CD8-positive, alpha-beta memory T cell (primary cell): Measurements from ENCODE around the gene WAS. TPM values are rescaled to one million over a fixed set of nuclear protein-coding genes. Genes with fewer than 3 reads are reported as not detected.
"Not testable (repeated sequence)": the region's sequence is repeated elsewhere in the genome, so short reads cannot be mapped to it uniquely, and the experiment has no call there.

Source experiments
- CTCF ChIA-PET: fragments of 350-600 bp; sonication (Branson Sonifier 250); formaldehyde crosslinking; loops from one replicate; lab custom pipeline; 2021; ENCODE audit warnings: antibody characterized with exemption; lab: Charles Lee
- POLR2A ChIA-PET: fragments of 350-600 bp; sonication (Branson Sonifier 250); formaldehyde crosslinking; loops from one replicate; lab custom pipeline; 2021; ENCODE audit warnings: antibody characterized with exemption; lab: Charles Lee
- DNase-seq, 5 donors: peaks; one replicate each; pipeline versions ENCODE4 v3.0.0 to v3.0.0-alpha.2; 2020 to 2022; ENCODE audit warnings: mixed read lengths in 1 of 5
- H3K27ac ChIP-seq: one replicate; pipeline ENCODE4 v1.7.0; 2013; ENCODE audit warnings: low read depth, mild to moderate bottlenecking, low read length, moderate library complexity
- H3K27me3 ChIP-seq: 2 replicates; pipeline ENCODE4 v1.7.0; 2013; ENCODE audit warnings: low read length, mild to moderate bottlenecking; ENCODE audit not compliant: insufficient read depth, poor library complexity, severe bottlenecking
- H3K36me3 ChIP-seq: 2 replicates; pipeline ENCODE4 v1.7.0; 2013; ENCODE audit warnings: mild to moderate bottlenecking, low read length, moderate library complexity; ENCODE audit not compliant: insufficient read depth
- H3K4me1 ChIP-seq: 2 replicates; pipeline ENCODE4 v1.7.0; 2013; ENCODE audit warnings: mild to moderate bottlenecking, low read length, moderate library complexity; ENCODE audit not compliant: insufficient read depth
- H3K4me3 ChIP-seq: 2 replicates; pipeline ENCODE4 v1.7.0; 2013; ENCODE audit warnings: mild to moderate bottlenecking, low read length
- H3K9me3 ChIP-seq: 2 replicates; pipeline ENCODE4 v1.7.0; 2013; ENCODE audit warnings: mild to moderate bottlenecking, low read length
- H3K27ac Mint-ChIP-seq, 8 donors: one replicate each; pipeline ENCODE4 v1.8.0; 2020 to 2021; ENCODE audit warnings: mixed read lengths in 8 of 8, mild to moderate bottlenecking in 6 of 8, inconsistent platforms in 3 of 8, moderate library complexity in 3 of 8
- H3K27me3 Mint-ChIP-seq, 2 donors: one replicate each; pipeline ENCODE4 v1.8.0; 2020 to 2021; ENCODE audit warnings: mixed read lengths in 2 of 2, mild to moderate bottlenecking in 1 of 2, moderate library complexity in 1 of 2
- H3K36me3 Mint-ChIP-seq, 3 donors: one replicate each; pipeline ENCODE4 v1.8.0; 2020 to 2021; ENCODE audit warnings: mixed read lengths in 3 of 3, inconsistent platforms in 1 of 3, mild to moderate bottlenecking in 1 of 3
- H3K4me1 Mint-ChIP-seq, 3 donors: one replicate each; pipeline ENCODE4 v1.8.0; 2020 to 2021; ENCODE audit warnings: mixed read lengths in 3 of 3, inconsistent platforms in 1 of 3, mild to moderate bottlenecking in 1 of 3
- H3K4me3 Mint-ChIP-seq, 7 donors: one replicate each; pipeline ENCODE4 v1.8.0; 2020 to 2021; ENCODE audit warnings: mixed read lengths in 7 of 7, mild to moderate bottlenecking in 6 of 7, moderate library complexity in 4 of 7, inconsistent platforms in 2 of 7
- H3K9me3 Mint-ChIP-seq, 5 donors: one replicate each; pipeline ENCODE4 v1.8.0; 2020 to 2022; ENCODE audit warnings: mixed read lengths in 5 of 5, mild to moderate bottlenecking in 3 of 5, moderate library complexity in 2 of 5, inconsistent platforms in 1 of 5
- polyA plus RNA-seq: library from polyadenylated mRNA; unstranded; fragments of 300-500 nt; fragmentation: Illumina TruSeq; gene quantifications from one replicate; pipeline ENCODE4 v1.2.3, GENCODE V29; 2021
- total RNA-seq, 2 experiments: library from RNA; stranded (reverse); gene quantifications; one replicate each; pipeline ENCODE4 v1.2.3, GENCODE V29; 2021

The WAS gene
- total RNA-seq: 10 to 100 TPM; 81.9 to 84.0 TPM
- 33.5 TPM for polyA plus RNA-seq

DNA sequence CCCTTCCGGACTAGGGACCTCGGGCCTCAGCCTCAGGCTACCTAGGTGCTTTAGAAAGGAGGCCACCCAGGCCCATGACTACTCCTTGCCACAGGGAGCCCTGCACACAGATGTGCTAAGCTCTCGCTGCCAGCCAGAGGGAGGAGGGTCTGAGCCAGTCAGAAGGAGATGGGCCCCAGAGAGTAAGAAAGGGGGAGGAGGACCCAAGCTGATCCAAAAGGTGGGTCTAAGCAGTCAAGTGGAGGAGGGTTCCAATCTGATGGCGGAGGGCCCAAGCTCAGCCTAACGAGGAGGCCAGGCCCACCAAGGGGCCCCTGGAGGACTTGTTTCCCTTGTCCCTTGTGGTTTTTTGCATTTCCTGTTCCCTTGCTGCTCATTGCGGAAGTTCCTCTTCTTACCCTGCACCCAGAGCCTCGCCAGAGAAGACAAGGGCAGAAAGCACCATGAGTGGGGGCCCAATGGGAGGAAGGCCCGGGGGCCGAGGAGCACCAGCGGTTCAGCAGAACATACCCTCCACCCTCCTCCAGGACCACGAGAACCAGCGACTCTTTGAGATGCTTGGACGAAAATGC, at the start of gene WAS:
WAS (plus strand) TSS at position 389 of the 572 bp plus-strand sequence; CDS start at position 444, 55 bp downstream.
- H3K4me1 ChIP-seq: peaks cover 36% of the 10 kb centered on the region

DNA sequence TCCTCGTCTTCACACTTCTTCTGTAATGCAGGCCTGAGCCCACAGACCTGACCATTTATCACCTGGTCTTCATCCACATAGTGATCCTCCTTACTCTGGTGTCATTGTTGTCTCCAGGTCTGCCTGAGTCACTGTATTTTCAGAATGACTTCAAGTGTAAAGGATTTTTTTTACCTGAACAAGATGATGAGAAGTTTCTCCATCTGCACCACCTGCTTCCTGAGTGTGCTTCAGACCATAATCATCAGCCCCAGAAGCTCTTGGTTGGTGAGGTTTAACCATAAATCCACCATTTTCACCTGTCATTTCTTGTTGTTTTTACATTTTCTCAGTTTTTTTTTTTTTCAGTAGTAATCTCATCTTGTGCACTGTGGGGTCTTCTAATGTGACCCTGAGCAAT, 47.3 kb upstream of the WAS start:
- Histone ChIP-seq H3K9me3 (no peaks in the 10 kb centered on the region), H3K27me3 (no peaks in the 10 kb centered on the region), H3K36me3 (no peaks in the 10 kb centered on the region), H3K4me3 (no peak overlapping the region), H3K4me1 (peaks cover 10% of the 10 kb centered on the region), H3K27ac (no peak overlapping the region)
- POLR2A ChIA-PET: no interaction called here
- H3K27ac Mint-ChIP-seq: no peak overlapping the region
- peaks cover 5 to 10% (median 5%) of the 10 kb centered on the region in 3 donors for H3K4me1 Mint-ChIP-seq
- CTCF ChIA-PET: no interaction called here
- no peaks in the 10 kb centered on the region for H3K36me3 Mint-ChIP-seq
- H3K4me3 Mint-ChIP-seq: no peak overlapping the region
- H3K27me3 Mint-ChIP-seq: peaks cover 0 to 3% of the 10 kb centered on the region in 2 donors
- no peak for DNase-seq
- H3K9me3 Mint-ChIP-seq: no peaks in the 10 kb centered on the region

More for the DNA sequence above, at the start of gene WAS:
- Histone ChIP-seq H3K4me3 (peak within 1 kb of the TSS; percentile 81), H3K36me3 (peaks cover 13% of the 10 kb centered on the region), H3K9me3 (no peaks in the 10 kb centered on the region), H3K27me3 (no peaks in the 10 kb centered on the region), H3K27ac (peak within 1 kb of the TSS; percentile 70)
- Mint-ChIP-seq H3K36me3 (peaks cover 0 to 46% (median 4%) of the 10 kb centered on the region in 3 donors), H3K9me3 (no peaks in the 10 kb centered on the region), H3K4me1 (peaks cover 41 to 59% (median 50%) of the 10 kb centered on the region in 3 donors), H3K27me3 (peaks cover 0 to 5% of the 10 kb centered on the region in 2 donors), H3K27ac (peak within 1 kb of the TSS; percentile 87 to 98 (median 92)), H3K4me3 (peak within 1 kb of the TSS; percentile 87 to 99 (median 94))
- POLR2A ChIA-PET: interaction anchor here (0.6 to 2.7 kb wide), 6 partner anchors 13 to 254 kb away, joined by 3 to 16 read pairs (median 4); partner anchors contain the start of genes PQBP1, SUV39H1 and TIMM17B
- DNase-seq: peak in 4 of 5 donors; percentile 19 to 68 (median 56)
- CTCF ChIA-PET: interaction anchor here (0.8 to 1.3 kb wide), 2 partner anchors 12 to 35 kb away, joined by 4 to 6 read pairs; no protein-coding TSS in a partner anchor

DNA sequence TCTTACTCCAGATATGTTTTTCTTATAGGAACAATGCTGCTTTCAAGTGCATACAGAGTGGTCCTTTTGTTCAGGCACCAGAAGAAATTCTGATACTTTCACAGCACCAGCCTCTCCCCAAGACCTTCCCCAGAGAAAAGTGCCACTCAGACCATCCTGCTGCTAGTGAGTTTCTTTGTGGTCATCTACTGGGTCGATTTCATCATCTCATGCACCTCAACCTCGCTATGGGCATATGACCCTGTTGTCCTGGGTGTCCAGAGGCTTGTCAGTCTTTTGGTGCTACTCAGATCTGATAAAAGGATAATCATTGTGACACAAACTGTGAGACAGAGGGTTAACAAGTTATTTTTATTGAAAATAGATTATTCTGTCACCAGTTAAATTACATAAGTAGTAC, 46.8 kb upstream of the WAS start:
- CTCF ChIA-PET: no interaction called here
- Histone ChIP-seq H3K9me3 (no peaks in the 10 kb centered on the region), H3K36me3 (no peaks in the 10 kb centered on the region), H3K4me3 (no peak overlapping the region), H3K4me1 (peaks cover 7% of the 10 kb centered on the region), H3K27me3 (no peaks in the 10 kb centered on the region), H3K27ac (no peak overlapping the region)
- POLR2A ChIA-PET: no interaction called here
- Mint-ChIP-seq H3K36me3 (no peaks in the 10 kb centered on the region), H3K9me3 (no peaks in the 10 kb centered on the region), H3K4me1 (peaks cover under 1 to 5% (median under 1%) of the 10 kb centered on the region in 3 donors), H3K27ac (no peak overlapping the region), H3K27me3 (peaks cover 0 to 3% of the 10 kb centered on the region in 2 donors), H3K4me3 (no peak overlapping the region)
- DNase-seq: no peak

DNA sequence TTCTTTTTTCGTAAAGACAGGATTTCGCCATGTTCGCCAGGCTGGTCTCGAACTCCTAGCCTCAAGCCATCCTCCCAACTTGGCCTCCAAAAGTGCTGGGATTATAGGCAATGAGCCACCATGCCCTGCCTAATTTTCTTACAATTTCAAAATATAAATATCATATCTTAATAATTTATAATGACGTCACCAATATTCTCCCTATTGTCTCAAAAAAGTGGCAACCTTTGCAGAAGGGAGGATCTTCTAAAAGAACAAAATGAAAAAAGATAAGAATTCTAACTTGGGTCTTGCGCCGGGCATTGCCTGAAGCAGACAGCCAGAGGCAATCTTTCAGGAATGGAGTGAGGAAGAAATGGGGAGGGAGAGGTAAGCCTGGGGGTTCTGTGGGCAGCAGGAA, 37.9 kb upstream of the WAS start:
- Mint-ChIP-seq H3K4me1 (peaks cover 1 to 3% (median 3%) of the 10 kb centered on the region in 3 donors), H3K9me3 (no peaks in the 10 kb centered on the region), H3K27me3 (peaks cover 0 to 4% of the 10 kb centered on the region in 2 donors), H3K4me3 (no peak overlapping the region), H3K36me3 (no peaks in the 10 kb centered on the region), H3K27ac (no peak overlapping the region)
- no peaks in the 10 kb centered on the region for H3K27me3 ChIP-seq
- POLR2A ChIA-PET: no interaction called here
- no peaks in the 10 kb centered on the region for H3K4me1 ChIP-seq
- no peak overlapping the region for H3K4me3 ChIP-seq
- H3K36me3 ChIP-seq: no peaks in the 10 kb centered on the region
- DNase-seq: no peak
- H3K27ac ChIP-seq: no peak overlapping the region
- CTCF ChIA-PET: no interaction called here
- H3K9me3 ChIP-seq: no peaks in the 10 kb centered on the region

DNA sequence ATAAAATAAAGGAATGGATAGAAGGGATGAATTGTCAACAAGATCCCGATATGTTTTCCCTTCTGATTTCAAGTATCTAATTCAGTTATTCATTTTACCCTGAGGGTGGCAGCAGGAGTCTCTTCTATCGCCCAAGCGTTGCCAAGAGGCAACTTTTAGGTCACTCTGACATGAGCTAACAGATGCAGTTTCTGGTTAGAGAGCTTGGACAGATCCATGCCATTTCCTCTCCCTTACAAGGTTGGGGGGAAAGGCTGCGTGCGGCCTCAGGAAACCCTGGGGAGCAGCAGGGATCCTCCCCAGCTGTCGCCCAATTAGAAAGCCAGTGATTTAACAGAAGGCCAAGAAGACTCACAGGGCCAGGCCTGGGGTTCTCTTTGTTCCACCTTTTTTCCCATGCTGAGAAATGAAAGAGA, 35.3 kb upstream of the WAS start:
- Mint-ChIP-seq H3K9me3 (no peaks in the 10 kb centered on the region), H3K4me1 (peaks cover 1 to 3% (median 3%) of the 10 kb centered on the region in 3 donors), H3K27me3 (peaks cover 0 to 7% of the 10 kb centered on the region in 2 donors), H3K4me3 (no peak overlapping the region), H3K36me3 (no peaks in the 10 kb centered on the region), H3K27ac (peak overlapping the region in 1 of 8 donors; percentile 93)
- DNase-seq: peak; percentile 3 to 49 (median 32)
- CTCF ChIA-PET: interaction anchor here (0.8 to 2.6 kb wide), 19 partner anchors 9 to 380 kb away, joined by 3 to 17 read pairs (median 5); partner anchors contain the start of genes HDAC6, PQBP1, TIMM17B and WAS
- Histone ChIP-seq H3K27me3 (no peaks in the 10 kb centered on the region), H3K4me1 (no peaks in the 10 kb centered on the region), H3K27ac (no peak overlapping the region), H3K4me3 (no peak overlapping the region), H3K9me3 (no peaks in the 10 kb centered on the region), H3K36me3 (no peaks in the 10 kb centered on the region)
- POLR2A ChIA-PET: no interaction called here

DNA sequence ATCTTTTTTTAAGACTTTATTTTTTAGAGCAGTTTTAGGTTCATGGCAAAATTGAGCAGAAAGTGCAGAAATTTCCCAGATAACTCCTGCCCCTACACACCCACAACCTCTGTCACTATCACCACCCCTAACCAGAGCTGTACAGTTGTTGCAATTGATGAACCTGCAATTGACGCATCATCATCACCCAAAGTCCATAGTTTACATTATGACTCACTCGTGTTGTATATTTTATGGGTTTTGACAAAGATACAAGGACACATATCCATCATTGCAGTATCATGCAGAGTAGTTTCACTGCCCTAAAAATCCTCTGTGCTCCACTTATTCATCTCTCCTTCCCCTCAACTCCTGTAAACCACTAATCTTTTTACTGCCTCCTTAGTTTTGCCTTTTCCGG, 34.5 kb upstream of the WAS start:
- POLR2A ChIA-PET: no interaction called here
- peaks cover 0 to 6% of the 10 kb centered on the region in 2 donors for H3K27me3 Mint-ChIP-seq

DNA sequence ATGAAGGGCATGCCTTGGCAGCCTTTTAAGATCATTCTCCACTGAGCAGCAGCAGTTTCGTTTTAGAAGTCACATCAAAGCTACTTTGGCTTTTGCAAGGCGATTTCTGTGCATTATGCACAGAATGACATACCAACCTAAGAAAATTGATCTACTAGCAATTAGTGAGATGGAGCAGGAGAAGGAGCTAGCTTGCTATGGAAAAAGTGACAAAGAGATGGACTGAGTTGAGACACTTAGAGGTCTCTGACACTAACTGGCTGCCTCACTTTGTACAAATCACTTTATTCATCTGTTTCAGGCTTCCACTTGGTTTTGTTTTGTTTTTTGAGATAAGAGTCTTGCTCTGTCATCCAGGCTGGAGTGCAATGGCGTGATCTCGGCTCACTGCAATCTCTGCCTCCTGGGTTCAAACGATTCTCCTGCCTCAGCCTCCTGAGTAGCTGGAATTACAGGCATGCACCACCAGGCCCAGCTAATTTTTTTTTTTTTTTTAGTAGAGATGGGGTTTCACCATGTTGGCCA, 31.5 kb upstream of the WAS start:
- H3K4me1 ChIP-seq, H3K4me3 ChIP-seq, H3K36me3 ChIP-seq, H3K27me3 ChIP-seq, H3K36me3 Mint-ChIP-seq, H3K4me3 Mint-ChIP-seq, H3K4me1 Mint-ChIP-seq, CTCF ChIA-PET, DNase-seq, H3K27ac Mint-ChIP-seq, H3K9me3 ChIP-seq, H3K27me3 Mint-ChIP-seq, H3K27ac ChIP-seq, H3K9me3 Mint-ChIP-seq: not testable (repeated sequence)
- POLR2A ChIA-PET: interaction anchor here (0.6 kb wide), 1 partner anchor 91 kb away, joined by 4 read pairs; no protein-coding TSS in a partner anchor

More for the DNA sequence above, 34.5 kb upstream of the WAS start:
- Histone ChIP-seq H3K4me1 (no peaks in the 10 kb centered on the region), H3K4me3 (no peak overlapping the region), H3K9me3 (no peaks in the 10 kb centered on the region), H3K27ac (no peak overlapping the region), H3K36me3 (no peaks in the 10 kb centered on the region), H3K27me3 (no peaks in the 10 kb centered on the region)
- CTCF ChIA-PET: interaction anchor here (1.1 to 2.6 kb wide), 10 partner anchors 10 to 309 kb away, joined by 3 to 17 read pairs (median 6); partner anchors contain the start of genes HDAC6 and WAS
- no peak for DNase-seq
- Mint-ChIP-seq H3K36me3 (no peaks in the 10 kb centered on the region), H3K9me3 (no peaks in the 10 kb centered on the region), H3K4me3 (no peak overlapping the region), H3K27ac (no peak overlapping the region), H3K4me1 (peaks cover 1 to 3% (median 3%) of the 10 kb centered on the region in 3 donors)

DNA sequence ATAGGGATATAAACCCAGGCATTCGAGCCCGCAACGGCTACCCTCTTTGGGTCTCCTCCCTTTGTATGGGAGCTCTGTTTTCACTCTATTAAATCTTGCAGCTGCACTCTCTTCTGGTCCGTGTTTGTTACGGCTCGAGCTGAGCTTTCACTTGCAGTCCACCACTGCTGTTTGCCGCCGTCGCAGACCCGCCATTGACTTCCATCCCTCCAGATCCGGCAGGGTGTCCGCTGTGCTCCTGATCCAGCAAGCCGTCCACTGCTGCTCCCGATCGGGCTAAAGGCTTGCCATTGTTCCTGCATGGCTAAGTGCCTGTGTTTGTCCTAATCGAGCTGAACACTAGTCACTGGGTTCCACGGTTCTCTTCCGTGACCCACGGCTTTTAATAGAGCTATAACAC, 28.9 kb upstream of the WAS start:
- H3K9me3 ChIP-seq, H3K27ac Mint-ChIP-seq, H3K9me3 Mint-ChIP-seq, CTCF ChIA-PET, H3K4me3 ChIP-seq, H3K36me3 ChIP-seq, H3K27ac ChIP-seq, H3K4me1 ChIP-seq, H3K27me3 ChIP-seq, DNase-seq, H3K4me1 Mint-ChIP-seq, H3K36me3 Mint-ChIP-seq, POLR2A ChIA-PET, H3K27me3 Mint-ChIP-seq, H3K4me3 Mint-ChIP-seq: not testable (repeated sequence)
